Keratinocyte (primary cell): ENCODE results near the gene PRSS1. TPM values are rescaled to one million over a fixed set of nuclear protein-coding genes. Genes with fewer than 3 reads are reported as not detected.

Experiments
- DNase-seq: peaks from one replicate; pipeline ENCODE4 v3.0.0-alpha.2; 2011; ENCODE audit warnings: low read depth, missing footprints, low spot score
- FAIRE-seq: peaks from 2 replicates; lab custom pipeline; 2011; peaks lifted over from hg19 to GRCh38; lab: Jason Lieb, UNC
- H2AFZ ChIP-seq: 2 replicates; pipeline ENCODE4 v1.6.0; 2012; ENCODE audit warnings: low read length, control low read depth, inconsistent platforms; ENCODE audit not compliant: control insufficient read depth
- H3K27ac ChIP-seq: 2 replicates; pipeline ENCODE4 v1.5.1; 2011; ENCODE audit warnings: low read length; ENCODE audit not compliant: control insufficient read depth, insufficient read depth
- H3K27me3 ChIP-seq: 3 replicates; pipeline ENCODE4 v1.6.0; 2011; ENCODE audit warnings: low read length; ENCODE audit not compliant: control insufficient read depth, insufficient read depth; ENCODE audit errors: extremely low read depth
- H3K36me3 ChIP-seq, 2 experiments: 2 replicates in 1 of 2; 3 replicates in 1 of 2; pipeline ENCODE4 v1.5.1; 2011; ENCODE audit warnings: low read length in 2 of 2, mild to moderate bottlenecking in 1 of 2; ENCODE audit not compliant: control insufficient read depth in 2 of 2, insufficient read depth in 2 of 2; ENCODE audit errors: extremely low read depth in 1 of 2
- H3K4me1 ChIP-seq: 3 replicates; pipeline ENCODE4 v1.5.1; 2011; ENCODE audit warnings: low read length; ENCODE audit not compliant: control insufficient read depth, insufficient read depth; ENCODE audit errors: extremely low read depth
- H3K4me2 ChIP-seq: 3 replicates; pipeline ENCODE4 v1.6.0; 2011; ENCODE audit warnings: low read depth, low read length; ENCODE audit not compliant: control insufficient read depth, insufficient read depth; ENCODE audit errors: extremely low read depth
- H3K4me3 ChIP-seq, 3 experiments: fragments of 200-600 bp in 1 of 3; sonication (generic) in 1 of 3; 2 replicates in 2 of 3; 3 replicates in 1 of 3; pipeline ENCODE4 v1.5.1; 2011 to 2016; ENCODE audit warnings: low read length in 3 of 3, mild to moderate bottlenecking in 3 of 3, control low read depth in 2 of 3, inconsistent platforms in 1 of 3, low read depth in 1 of 3, mixed read lengths in 1 of 3, mixed run types in 1 of 3, moderate library complexity in 1 of 3; ENCODE audit not compliant: control insufficient read depth in 2 of 3, insufficient read depth in 2 of 3; ENCODE audit errors: extremely low read depth in 1 of 3
- H3K79me2 ChIP-seq: 2 replicates; pipeline ENCODE4 v1.6.0; 2012; ENCODE audit warnings: low read length; ENCODE audit not compliant: control insufficient read depth, insufficient read depth
- H3K9ac ChIP-seq: 3 replicates; pipeline ENCODE4 v1.6.0; 2011; ENCODE audit warnings: low read length; ENCODE audit not compliant: control insufficient read depth, insufficient read depth; ENCODE audit errors: extremely low read depth
- H3K9me1 ChIP-seq: 3 replicates; pipeline ENCODE4 v1.6.0; 2011; ENCODE audit warnings: low read length; ENCODE audit not compliant: control insufficient read depth, insufficient read depth; ENCODE audit errors: extremely low read depth
- H3K9me3 ChIP-seq: 2 replicates; pipeline ENCODE4 v1.5.1; 2012; ENCODE audit warnings: low read depth, low read length; ENCODE audit not compliant: control insufficient read depth
- H4K20me1 ChIP-seq: 3 replicates; pipeline ENCODE4 v1.6.0; 2011; ENCODE audit warnings: low read length; ENCODE audit not compliant: control insufficient read depth, insufficient read depth; ENCODE audit errors: extremely low read depth
- CTCF ChIP-seq, 3 experiments: IDR thresholded peaks in 1 of 3; conservative IDR thresholded peaks in 1 of 3; optimal IDR thresholded peaks in 1 of 3; 2 replicates in 2 of 3; 3 replicates in 1 of 3; pipeline versions ENCODE3 to v1.5.1; 2011; ENCODE audit warnings: low read length in 3 of 3, mild to moderate bottlenecking in 3 of 3, moderate library complexity in 2 of 3, control low read depth in 1 of 3, inconsistent platforms in 1 of 3; ENCODE audit not compliant: insufficient read depth in 2 of 3; ENCODE audit errors: extremely low read depth in 1 of 3
- EZH2 ChIP-seq: IDR thresholded peaks from one replicate; pipeline ENCODE4 v1.6.1; 2012; ENCODE audit warnings: inconsistent platforms, mild to moderate bottlenecking, low read length, moderate library complexity
- dilution Hi-C: fragments of 300-500 bp; cut with MboI; formaldehyde crosslinking; loops from one replicate; pipeline ENCODE4 v1.7.0; 2020; ENCODE audit warnings: low sequenced_read_pairs; ENCODE audit not compliant: extremely low pct_ligation_motif_present
- polyA plus RNA-seq, 5 experiments: library from polyadenylated mRNA; depleted of rRNA in 3 of 5; stranded (reverse) in 3 of 5; stranded (forward) in 1 of 5; unstranded in 1 of 5; fragments of >200 nt; gene quantifications; 1 replicate in 1 of 5; 2 replicates in 3 of 5; 3 replicates in 1 of 5; pipeline versions ENCODE4 v1.2.1 to v1.2.3, GENCODE V29; 2011 to 2012; ENCODE audit warnings: missing spikeins in 2 of 5, low read depth in 1 of 5, low replicate concordance in 1 of 5

The PRSS1 gene
- polyA plus RNA-seq, 1 donor (not counting 4 experiments of a cell fraction or from before 2014, with no cell fraction given) = not detected

- no peaks in the 10 kb centered on the region for H3K9me1 ChIP-seq
- FAIRE-seq (no peak), DNase-seq (no peak)
- no peaks in the 10 kb centered on the region for H3K9me3 ChIP-seq
- no peak overlapping the region for H3K27ac ChIP-seq
- dilution Hi-C loops = no loop called here
- H3K4me1 ChIP-seq = no peaks in the 10 kb centered on the region
- no peaks in the 10 kb centered on the region for H3K79me2 ChIP-seq
- no peak for TF ChIP-seq CTCF (optimal IDR thresholded peaks at IDR 0.05 in 1 of 3, IDR thresholded peaks at IDR 0.05 in 1 of 3, conservative IDR thresholded peaks at IDR 0.05 in 1 of 3; ENCODE audit: extremely low read depth in 1 of 3, insufficient read depth in 2 of 3, low read length in 3 of 3)
- peak; percentile 12 for TF ChIP-seq EZH2
- H3K9ac ChIP-seq = no peak overlapping the region
- H3K27me3 ChIP-seq = peaks cover 47% of the 10 kb centered on the region
- H3K36me3 ChIP-seq = no peaks in the 10 kb centered on the region
- no peak overlapping the region for H3K4me2 ChIP-seq
- peaks cover 4% of the 10 kb centered on the region for H4K20me1 ChIP-seq
- H2AFZ ChIP-seq = no peak overlapping the region
- no peak overlapping the region for H3K4me3 ChIP-seq
Measured at GRCh38 chr7:142798451-142799436, 49.5 kb downstream of the PRSS1 start.

- H3K9ac ChIP-seq = no peak overlapping the region
- H3K9me1 ChIP-seq = no peaks in the 10 kb centered on the region
- no peak for TF ChIP-seq EZH2
- TF ChIP-seq CTCF (optimal IDR thresholded peaks at IDR 0.05 in 1 of 3, IDR thresholded peaks at IDR 0.05 in 1 of 3, conservative IDR thresholded peaks at IDR 0.05 in 1 of 3; ENCODE audit: extremely low read depth in 1 of 3, insufficient read depth in 2 of 3, low read length in 3 of 3) = no peak
- dilution Hi-C loops = no loop called here
- H2AFZ ChIP-seq = no peak overlapping the region
- H3K36me3 ChIP-seq = no peaks in the 10 kb centered on the region
- H3K4me1 ChIP-seq = no peaks in the 10 kb centered on the region
- H3K4me3 ChIP-seq = no peak overlapping the region
- peaks cover 47% of the 10 kb centered on the region for H3K27me3 ChIP-seq
- no peaks in the 10 kb centered on the region for H3K9me3 ChIP-seq
- H3K27ac ChIP-seq = no peak overlapping the region
- no peak overlapping the region for H3K4me2 ChIP-seq
- FAIRE-seq (no peak), DNase-seq (no peak)
- H3K79me2 ChIP-seq = no peaks in the 10 kb centered on the region
- peaks cover 4% of the 10 kb centered on the region for H4K20me1 ChIP-seq
Measured at GRCh38 chr7:142799437-142799835, 50.2 kb downstream of the PRSS1 start.
